ENCODE results near the gene HOXB3.

Gene HOXB3

GRCh38 chr17:48625495-48626244, 35.6 kb upstream of the HOXB3 start:
- peak; percentile 55 for DNase-seq

- DNase-seq, result no peak
Measured at GRCh38 chr17:48624544-48625494, 34.8 kb upstream of the HOXB3 start.

GRCh38 chr17:48624118-48624517, 34.1 kb upstream of the HOXB3 start:
- no peak for DNase-seq

- DNase-seq, result no peak
Measured at GRCh38 chr17:48623583-48623982, 33.5 kb upstream of the HOXB3 start.

GRCh38 chr17:48622857-48623256, 32.8 kb upstream of the HOXB3 start:
- no peak for DNase-seq

GRCh38 chr17:48621410-48622392, 31.7 kb upstream of the HOXB3 start:
- no peak for DNase-seq

- no peak for DNase-seq
Measured at GRCh38 chr17:48620461-48621139, 30.6 kb upstream of the HOXB3 start.

GRCh38 chr17:48619826-48620449, 29.9 kb upstream of the HOXB3 start:
- no peak for DNase-seq

- DNase-seq, result peak; percentile 92
Measured at GRCh38 chr17:48618256-48618896, 28.3 kb upstream of the HOXB3 start.

DNA sequence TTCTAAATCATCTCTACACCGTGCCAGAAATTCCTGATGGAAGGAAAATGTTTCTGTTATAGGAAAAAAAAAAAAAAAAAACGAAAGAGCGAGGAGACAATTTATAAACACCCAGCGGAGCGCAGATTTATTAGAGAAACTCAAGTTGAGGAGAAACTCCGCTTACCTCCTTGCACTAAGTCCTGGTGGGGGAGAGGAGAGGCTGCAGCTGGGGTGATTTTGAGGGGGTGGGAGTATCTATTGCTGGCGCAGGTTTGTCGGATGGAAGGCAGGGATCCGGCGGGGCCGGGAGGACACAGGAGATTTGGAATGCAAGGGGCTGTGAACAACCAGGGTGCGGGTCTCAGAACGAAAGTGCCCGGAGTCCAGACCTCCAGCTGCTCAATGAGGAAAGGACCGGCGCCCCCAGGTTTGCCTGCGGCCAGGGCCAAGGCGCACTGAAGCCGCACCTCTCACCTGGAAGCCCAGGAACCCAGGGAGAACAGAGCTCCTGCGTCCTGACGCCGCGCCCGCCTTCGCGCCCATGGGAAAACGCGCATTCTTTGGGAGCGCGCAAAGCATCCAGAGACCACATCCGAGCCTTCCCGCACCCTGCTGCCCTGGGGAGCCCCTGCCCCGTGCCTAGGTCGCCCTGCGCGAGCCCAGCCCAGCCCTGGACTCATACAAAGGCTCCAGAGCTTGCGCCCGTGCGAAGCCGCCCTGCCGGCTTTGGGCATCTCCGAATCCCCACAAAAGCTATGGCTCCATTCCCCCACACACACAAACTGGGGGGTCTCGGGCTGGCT, 27.6 kb upstream of the HOXB3 start:
- DNase-seq, result no peak

GRCh38 chr17:48616717-48617470, 26.9 kb upstream of the HOXB3 start:
- DNase-seq, result no peak

GRCh38 chr17:48615963-48616716, 26.1 kb upstream of the HOXB3 start:
- DNase-seq, result no peak

GRCh38 chr17:48615047-48615962, 25.3 kb upstream of the HOXB3 start, which contains the start of gene HOXB8:
Gene HOXB8, minus strand, starts transcription at chr17:48615292. Its CDS starts 588 bp downstream, at chr17:48614704.
- no peak for DNase-seq

DNA sequence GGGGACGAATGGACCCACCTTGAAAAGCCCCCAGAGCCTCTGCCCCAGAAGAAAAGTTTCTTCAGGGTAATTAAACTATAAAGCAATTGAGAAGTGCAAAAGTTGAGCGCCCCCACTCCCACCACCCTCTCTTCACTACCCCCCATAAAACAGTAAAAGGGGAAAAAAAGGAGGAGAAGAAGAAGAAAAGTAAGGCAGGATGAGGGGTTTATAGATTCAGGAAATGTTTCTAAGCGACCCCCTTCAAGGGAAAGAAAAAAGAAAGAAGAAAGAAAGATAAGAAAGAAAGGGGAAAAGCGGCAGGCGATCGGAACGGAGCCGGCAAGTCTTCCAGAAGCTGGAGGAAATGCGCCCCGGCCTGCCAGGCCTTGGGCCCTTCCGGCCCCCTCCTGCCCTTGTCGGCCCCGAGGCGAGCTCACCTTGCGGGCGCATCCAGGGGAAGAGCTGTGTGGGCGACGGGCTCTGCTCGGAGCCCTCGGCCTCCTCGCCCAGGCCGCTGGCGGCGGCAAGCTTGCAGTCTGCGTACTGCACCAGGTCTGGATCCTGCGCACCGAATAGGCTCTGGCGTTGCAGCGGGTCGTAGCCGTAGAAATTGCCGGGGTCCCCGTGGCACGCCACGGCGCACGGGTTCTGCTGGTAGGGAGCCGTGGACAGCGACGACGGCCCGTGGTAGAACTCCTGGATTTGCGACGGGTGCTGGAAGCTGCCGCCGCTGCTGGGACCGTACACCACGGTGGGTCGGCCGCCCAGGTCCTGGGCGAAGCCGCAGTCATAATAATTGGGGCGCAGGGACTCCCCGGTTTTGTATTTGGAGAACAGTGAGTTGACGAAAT, 24.0 kb upstream of the HOXB3 start:
- DNase-seq, result peak; percentile 52

DNA sequence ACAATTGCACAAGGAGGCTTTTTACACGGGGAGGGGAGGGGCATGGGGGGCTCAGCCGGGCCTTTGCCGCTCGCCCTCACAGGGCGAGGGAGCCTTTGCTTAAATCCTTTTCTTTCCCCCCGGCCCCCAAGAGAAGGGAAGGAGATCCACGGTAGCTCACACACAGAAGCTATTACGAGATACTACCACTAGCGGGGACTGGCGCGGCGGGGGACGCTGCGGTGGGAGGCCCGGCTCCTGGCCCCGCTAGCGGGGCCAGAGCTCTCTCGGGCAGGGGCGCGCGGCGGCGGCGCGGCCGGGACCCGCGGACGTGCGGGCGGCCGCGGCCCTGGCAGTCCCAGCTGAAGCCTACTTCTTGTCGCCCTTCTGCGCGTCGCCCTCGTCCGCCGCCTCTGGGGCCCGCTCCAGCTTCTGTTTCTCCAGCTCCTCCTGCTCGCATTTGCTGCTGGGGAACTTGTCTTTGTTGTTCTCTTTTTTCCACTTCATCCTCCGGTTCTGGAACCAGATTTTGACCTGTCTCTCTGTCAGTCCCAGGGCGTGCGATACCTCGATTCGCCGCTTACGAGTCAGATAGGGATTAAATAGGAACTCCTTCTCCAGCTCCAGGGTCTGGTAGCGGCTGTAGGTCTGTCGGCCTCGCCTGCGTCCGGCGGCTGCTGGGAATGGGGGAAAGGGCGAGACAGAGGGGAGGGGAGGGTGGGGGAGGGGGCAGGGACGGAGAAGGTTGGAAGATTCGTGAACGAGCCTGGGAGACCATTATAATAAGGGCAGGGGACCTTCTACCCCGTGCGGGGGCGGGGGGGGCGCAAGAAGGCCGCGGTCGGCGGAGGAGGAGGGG, 23.0 kb upstream of the HOXB3 start:
- DNase-seq, result peak; percentile 67

- DNase-seq, result no peak
Measured at GRCh38 chr17:48612456-48612853, 22.4 kb upstream of the HOXB3 start.

Measured in stimulated activated CD8-positive, alpha-beta memory T cell treated with anti-CD3 and anti-CD28 coated beads, Interleukin-4, amount 100 ng/mL, for 48 hours (primary cell).